Cardiac muscle cell (in vitro differentiated cells and primary cell): ENCODE measurements around the gene TBCE. TPM values are rescaled to one million over a fixed set of nuclear protein-coding genes. Genes with fewer than 3 reads are reported as not detected.

ENCODE experiments used
- DNase-seq, 2 donors: peaks; one replicate each; pipeline versions ENCODE4 v3.0.0 to v3.0.0-alpha.2; 2010 to 2017; ENCODE audit warnings: low read depth in 1 of 2, low spot score in 1 of 2
- H3K27ac ChIP-seq: fragments of 200-600 bp; sonication (generic); 2 replicates; pipeline ENCODE4 v1.5.1; 2016
- H3K27me3 ChIP-seq: fragments of 200-600 bp; sonication (generic); 2 replicates; pipeline ENCODE4 v1.6.0; 2016; ENCODE audit warnings: control low read depth
- H3K36me3 ChIP-seq: fragments of 200-600 bp; sonication (generic); 2 replicates; pipeline ENCODE4 v1.5.1; 2016; ENCODE audit warnings: control low read depth
- H3K4me1 ChIP-seq: fragments of 200-600 bp; sonication (generic); 2 replicates; pipeline ENCODE4 v1.8.1; 2017; ENCODE audit warnings: low read depth, mild to moderate bottlenecking, mixed run types
- H3K4me3 ChIP-seq: fragments of 200-600 bp; sonication (generic); 2 replicates; pipeline ENCODE4 v1.5.1; 2016; ENCODE audit warnings: mild to moderate bottlenecking
- H3K9me3 ChIP-seq: fragments of 200-600 bp; sonication (generic); 2 replicates; pipeline ENCODE4 v1.5.1; 2017; ENCODE audit warnings: low read depth, mild to moderate bottlenecking, control low read depth
- polyA plus RNA-seq: library from polyadenylated mRNA; unstranded; fragments of >200 nt; fragmentation: Nextera tagmentation; extraction: Ambion mirVana; gene quantifications from 2 replicates; pipeline ENCODE4 v1.2.1, GENCODE V29; 2016
- total RNA-seq: library from RNA; depleted of rRNA; stranded (reverse); fragments of >200 nt; gene quantifications from 2 replicates; pipeline ENCODE4 v1.2.3, GENCODE V29; 2016
- TF ChIP-seq, protein P1 (sequence below): IDR thresholded peaks from 2 replicates; pipeline ENCODE4 v1.5.1; 2012; ENCODE audit warnings: low read depth, mild to moderate bottlenecking, low read length

TBCE gene
- total and polyA plus RNA-seq, 2 experiments from 2014 or later = 17.9 to 34.8 TPM

DNA sequence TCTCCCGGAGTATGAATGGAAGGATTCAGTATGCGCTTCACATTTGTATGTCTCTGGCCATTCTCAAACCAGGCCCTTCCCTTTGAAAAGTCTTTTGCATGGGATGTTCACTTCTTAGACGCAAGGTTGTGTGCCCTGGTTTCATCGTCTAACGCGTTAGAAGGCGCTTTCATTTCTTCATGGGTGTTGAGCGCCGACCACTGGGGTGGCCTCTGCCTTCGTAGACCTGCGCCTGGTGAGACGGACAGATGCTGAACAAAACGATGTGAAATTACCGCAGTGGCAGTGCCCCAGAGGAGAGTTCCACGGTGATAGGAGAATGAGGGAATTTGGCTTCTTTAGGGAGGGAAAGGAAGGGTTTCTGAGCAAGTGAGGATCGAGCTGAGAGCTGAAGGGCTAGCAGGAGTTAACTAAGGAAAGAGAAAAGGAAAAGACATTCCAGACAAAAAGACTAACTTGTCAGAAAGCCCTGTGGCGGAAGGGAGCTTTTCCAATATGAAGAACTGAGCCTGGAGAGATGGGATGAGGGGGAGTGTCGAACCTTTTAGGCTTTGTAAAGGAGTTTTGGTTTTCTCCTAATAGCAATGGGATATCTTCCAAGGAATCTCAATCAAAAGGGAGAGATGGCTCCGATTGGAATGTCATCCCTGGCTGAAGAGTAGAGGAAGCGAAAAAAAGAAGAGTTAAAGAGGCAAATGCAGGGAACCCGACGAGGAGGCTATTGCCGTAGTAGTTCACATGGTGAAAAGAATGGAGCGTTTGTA, 37.9 kb upstream of the TBCE start:
- TF ChIP-seq, protein P1, sequence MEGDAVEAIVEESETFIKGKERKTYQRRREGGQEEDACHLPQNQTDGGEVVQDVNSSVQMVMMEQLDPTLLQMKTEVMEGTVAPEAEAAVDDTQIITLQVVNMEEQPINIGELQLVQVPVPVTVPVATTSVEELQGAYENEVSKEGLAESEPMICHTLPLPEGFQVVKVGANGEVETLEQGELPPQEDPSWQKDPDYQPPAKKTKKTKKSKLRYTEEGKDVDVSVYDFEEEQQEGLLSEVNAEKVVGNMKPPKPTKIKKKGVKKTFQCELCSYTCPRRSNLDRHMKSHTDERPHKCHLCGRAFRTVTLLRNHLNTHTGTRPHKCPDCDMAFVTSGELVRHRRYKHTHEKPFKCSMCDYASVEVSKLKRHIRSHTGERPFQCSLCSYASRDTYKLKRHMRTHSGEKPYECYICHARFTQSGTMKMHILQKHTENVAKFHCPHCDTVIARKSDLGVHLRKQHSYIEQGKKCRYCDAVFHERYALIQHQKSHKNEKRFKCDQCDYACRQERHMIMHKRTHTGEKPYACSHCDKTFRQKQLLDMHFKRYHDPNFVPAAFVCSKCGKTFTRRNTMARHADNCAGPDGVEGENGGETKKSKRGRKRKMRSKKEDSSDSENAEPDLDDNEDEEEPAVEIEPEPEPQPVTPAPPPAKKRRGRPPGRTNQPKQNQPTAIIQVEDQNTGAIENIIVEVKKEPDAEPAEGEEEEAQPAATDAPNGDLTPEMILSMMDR = peak; percentile 9
- DNase-seq = peak in 1 of 2 donors; percentile 55
- Histone ChIP-seq H3K27ac (peak overlapping the region; percentile 85), H3K36me3 (no peaks in the 10 kb centered on the region), H3K27me3 (no peaks in the 10 kb centered on the region), H3K9me3 (no peaks in the 10 kb centered on the region), H3K4me3 (peak overlapping the region; percentile 55), H3K4me1 (peaks cover 35% of the 10 kb centered on the region)

DNA sequence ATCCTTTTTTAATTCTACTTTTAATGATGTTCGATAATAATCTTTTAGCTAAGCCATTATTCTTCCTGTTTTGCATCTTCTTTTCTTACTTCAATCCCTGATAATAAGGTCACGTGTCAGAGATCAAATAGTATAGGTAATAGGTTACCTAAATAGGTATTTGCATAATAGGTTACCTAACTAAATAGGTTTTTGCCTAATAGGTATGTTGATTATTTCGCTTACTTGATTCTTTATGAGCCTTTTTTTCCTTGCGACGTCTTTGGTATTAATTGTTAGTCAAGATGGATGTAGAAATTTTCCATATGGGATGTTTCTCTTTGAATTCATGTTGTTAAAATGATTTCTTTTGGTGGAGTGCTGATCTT, 36.3 kb upstream of the TBCE start:
- H3K36me3 ChIP-seq = peaks cover 6% of the 10 kb centered on the region
- H3K9me3 ChIP-seq = no peaks in the 10 kb centered on the region
- H3K4me1 ChIP-seq = peaks cover 26% of the 10 kb centered on the region
- no peak for DNase-seq
- H3K4me3 ChIP-seq = no peak overlapping the region
- H3K27ac ChIP-seq = no peak overlapping the region
- no peaks in the 10 kb centered on the region for H3K27me3 ChIP-seq
- TF ChIP-seq, protein P1 = no peak

DNA sequence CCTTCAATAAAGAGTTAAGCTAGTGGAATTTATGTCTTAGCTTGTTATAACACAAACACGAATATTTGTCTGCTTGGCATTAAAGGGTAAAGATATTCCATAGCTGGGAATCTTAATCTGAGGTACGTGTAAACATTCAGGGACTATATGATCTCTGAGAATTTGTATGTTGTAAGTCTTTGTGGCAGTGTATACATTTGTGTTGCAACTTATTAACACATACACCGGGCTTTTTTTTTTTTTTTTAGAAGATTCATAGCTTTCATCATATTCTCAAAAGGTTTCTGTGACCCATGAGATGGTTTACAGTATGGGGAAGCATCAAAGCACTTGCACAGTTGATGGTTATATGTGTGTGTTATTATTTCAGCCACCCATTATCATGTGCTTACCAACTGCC, 35.8 kb upstream of the TBCE start:
- TF ChIP-seq, protein P1 = no peak
- H3K4me1 ChIP-seq = peaks cover 21% of the 10 kb centered on the region
- H3K27ac ChIP-seq = no peak overlapping the region
- H3K36me3 ChIP-seq = peaks cover 11% of the 10 kb centered on the region
- H3K9me3 ChIP-seq = no peaks in the 10 kb centered on the region
- H3K4me3 ChIP-seq = no peak overlapping the region
- no peak for DNase-seq
- no peaks in the 10 kb centered on the region for H3K27me3 ChIP-seq

DNA sequence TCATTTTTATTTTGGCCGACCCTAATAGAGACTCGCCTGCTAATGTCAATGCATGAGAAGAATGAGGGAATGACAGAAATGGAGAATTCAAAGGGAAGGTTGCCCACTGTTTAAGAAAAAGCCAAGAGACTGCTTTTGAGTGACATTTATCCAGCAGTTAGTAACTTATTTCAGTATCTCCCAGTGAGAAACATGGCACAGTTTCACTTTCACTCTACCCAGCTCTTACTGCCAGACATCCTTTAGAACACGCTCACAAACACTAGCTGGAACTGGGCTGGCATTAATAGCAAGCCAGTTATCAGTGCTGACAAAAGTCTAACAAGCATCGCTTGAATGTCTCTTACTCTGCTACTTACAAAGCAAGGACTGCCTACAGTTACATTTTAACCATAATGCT, 30.3 kb upstream of the TBCE start:
- TF ChIP-seq, protein P1 = no peak
- no peaks in the 10 kb centered on the region for H3K9me3 ChIP-seq
- DNase-seq = no peak

DNA sequence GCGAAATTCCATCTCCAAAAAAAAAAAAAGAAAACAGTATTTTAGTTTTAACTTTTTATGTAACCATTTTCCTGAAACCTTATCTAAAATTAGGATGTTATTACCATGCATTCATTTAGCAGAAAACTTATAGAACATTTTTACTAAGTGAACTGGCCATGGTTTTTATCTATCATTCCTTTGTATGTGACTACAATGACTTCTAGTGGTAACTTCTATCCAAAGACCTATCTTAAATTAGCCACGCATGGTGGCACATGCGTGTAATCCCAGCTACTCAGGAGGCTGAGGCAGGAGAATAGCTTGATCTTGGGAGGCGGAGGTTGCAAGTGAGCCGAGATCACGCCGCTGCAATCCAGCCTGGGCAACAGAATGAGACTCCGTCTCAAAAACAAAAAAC, 27.5 kb upstream of the TBCE start:
- Histone ChIP-seq H3K4me1 (peaks cover 7% of the 10 kb centered on the region), H3K36me3 (peaks cover 40% of the 10 kb centered on the region), H3K4me3 (no peak overlapping the region), H3K27me3 (no peaks in the 10 kb centered on the region), H3K9me3 (no peaks in the 10 kb centered on the region), H3K27ac (no peak overlapping the region)
- DNase-seq = no peak
- TF ChIP-seq, protein P1 = no peak

More for the DNA sequence above, 30.3 kb upstream of the TBCE start:
- Histone ChIP-seq H3K4me1 (peaks cover 9% of the 10 kb centered on the region), H3K36me3 (peaks cover 28% of the 10 kb centered on the region), H3K4me3 (no peak overlapping the region), H3K27ac (no peak overlapping the region), H3K27me3 (no peaks in the 10 kb centered on the region)
